CD4-positive, alpha-beta T cell treated with Interleukin-15 for 1 hour (primary cell): Measurements from ENCODE around the gene CAP2.
A peak's percentile ranks its signal among the peaks of the same experiment; 100 is the strongest.

Experiments used
- DNase-seq: peaks from one replicate; pipeline ENCODE4 v3.0.0-alpha.2; 2020

Gene CAP2

GRCh38 chr6:17588011-17588410, 194.6 kb downstream of the CAP2 start:
- DNase-seq: no peak

- no peak for DNase-seq
These were observed 196.2 kb downstream of the CAP2 start for GRCh38 chr6:17589406-17590096.

GRCh38 chr6:17591287-17591686, 197.9 kb downstream of the CAP2 start:
- no peak for DNase-seq

GRCh38 chr6:17593246-17593645, 199.9 kb downstream of the CAP2 start:
- no peak for DNase-seq

GRCh38 chr6:17596085-17596484, 202.7 kb downstream of the CAP2 start:
- no peak for DNase-seq

GRCh38 chr6:17599877-17600526, 206.6 kb downstream of the CAP2 start, which contains the start of gene FAM8A1:
Gene FAM8A1 (plus strand): TSS chr6:17600302. CDS start chr6:17600410, 108 bp downstream.
- DNase-seq: peak; percentile 94

- DNase-seq: peak; percentile 18
These were observed 207.4 kb downstream of the CAP2 start for GRCh38 chr6:17600527-17601385.

GRCh38 chr6:17601386-17601703, 207.9 kb downstream of the CAP2 start:
- DNase-seq: no peak

GRCh38 chr6:17602888-17603287, 209.5 kb downstream of the CAP2 start:
- no peak for DNase-seq

GRCh38 chr6:17606606-17607005, 213.2 kb downstream of the CAP2 start:
- no peak for DNase-seq
